T-helper 2 cell treated with Interferon-gamma antibody and Interleukin-4, amounts not matched to agents 100 ng/mL and 5 ng/mL, for 36 hours (primary cell): ENCODE measurements around the gene ZFR2. TPM values are rescaled to one million over a fixed set of nuclear protein-coding genes. Genes with fewer than 3 reads are reported as not detected.
"Not testable (repeated sequence)": the region's sequence is repeated elsewhere in the genome, so short reads cannot be mapped to it uniquely, and the experiment has no call there.

Experiments used
- intact Hi-C: fragments of 100-400 bp; cut with micrococcal nuclease; formaldehyde crosslinking; loops from one replicate; pipeline ENCODE4 v1.15.1; 2023
- total RNA-seq: library from RNA; stranded (reverse); gene quantifications from 2 replicates; pipeline ENCODE4 v1.2.3, GENCODE V29; 2022

ZFR2 gene
- total RNA-seq: 0.25 and 0.30 TPM in 2 replicates

DNA sequence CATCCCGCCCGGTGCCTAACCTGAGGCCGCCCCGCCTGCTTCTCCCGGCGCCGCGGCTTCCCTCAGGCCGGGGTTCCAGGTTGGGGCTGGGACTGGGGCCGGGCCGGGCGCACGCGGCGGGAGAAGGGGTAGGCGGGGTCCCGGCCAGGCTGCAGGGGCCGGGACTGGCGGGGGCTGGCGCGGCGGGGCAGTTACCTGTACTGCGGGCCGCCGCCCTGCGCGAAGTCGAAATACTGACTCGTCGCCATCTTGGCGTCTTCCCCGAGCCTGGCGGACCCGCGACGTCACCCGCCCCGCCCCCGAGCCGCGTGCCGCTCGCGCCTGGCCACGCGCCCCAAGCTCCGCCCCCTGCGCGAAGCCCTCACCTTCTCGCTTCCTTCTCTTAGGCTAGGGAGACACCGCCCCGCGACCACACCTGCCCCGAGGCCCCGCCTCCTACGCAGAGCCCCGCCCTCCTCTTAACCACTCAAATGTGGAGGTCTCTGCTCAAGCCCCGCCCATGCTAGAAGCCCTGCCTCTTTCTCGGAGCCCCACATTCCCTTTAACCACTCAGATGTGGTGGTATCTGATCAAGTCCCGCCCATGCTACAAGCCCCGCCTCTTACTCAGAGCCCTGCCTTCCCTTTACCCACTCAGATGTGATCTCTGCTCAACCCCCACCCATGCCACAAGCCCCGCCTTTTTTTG is at the start of gene ZFR2:
Gene ZFR2, minus strand, starts transcription at position 269 of the 687 bp plus-strand sequence. Its CDS starts 21 bp downstream, at position 248.
- intact Hi-C loops: no loop called here

DNA sequence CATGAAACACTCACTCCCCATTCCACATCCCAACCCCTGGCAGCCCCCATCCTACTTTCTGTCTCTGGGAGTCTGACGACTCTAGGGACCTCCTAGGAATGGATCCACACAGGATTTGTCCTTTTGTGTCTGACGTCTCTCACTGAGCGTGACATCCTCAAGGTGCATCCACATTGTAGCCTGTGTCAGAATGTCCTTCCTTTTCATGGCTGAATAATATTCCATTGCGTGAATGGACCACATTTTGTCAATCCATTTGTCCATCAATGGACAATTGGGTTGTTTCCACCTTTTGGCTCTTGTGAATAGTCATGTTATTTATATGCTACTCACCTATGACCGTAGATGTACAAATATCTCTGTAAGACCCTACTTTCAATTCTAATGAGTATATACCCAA is 47.2 kb upstream of the ZFR2 start:
- intact Hi-C loops: no loop called here

DNA sequence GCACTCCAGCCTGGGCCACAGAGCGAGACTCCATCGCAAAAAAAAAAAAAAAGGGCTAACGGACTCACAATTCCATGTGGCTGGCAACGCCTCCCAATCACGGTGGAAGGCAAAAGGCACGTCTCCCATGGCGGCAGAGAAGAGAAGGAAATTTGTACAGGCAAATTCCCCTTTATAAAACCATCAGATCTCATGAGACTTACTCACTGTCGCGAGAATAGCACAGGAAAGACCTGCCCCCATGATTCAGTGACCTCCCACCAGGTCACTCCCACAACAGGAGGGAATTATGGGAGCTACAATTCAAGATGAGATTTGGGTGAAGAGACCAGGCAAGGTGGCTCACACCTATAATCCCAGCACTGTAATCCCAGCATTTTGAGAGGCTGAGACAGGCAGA is 45.4 kb upstream of the ZFR2 start:
- intact Hi-C loops: no loop called here

DNA sequence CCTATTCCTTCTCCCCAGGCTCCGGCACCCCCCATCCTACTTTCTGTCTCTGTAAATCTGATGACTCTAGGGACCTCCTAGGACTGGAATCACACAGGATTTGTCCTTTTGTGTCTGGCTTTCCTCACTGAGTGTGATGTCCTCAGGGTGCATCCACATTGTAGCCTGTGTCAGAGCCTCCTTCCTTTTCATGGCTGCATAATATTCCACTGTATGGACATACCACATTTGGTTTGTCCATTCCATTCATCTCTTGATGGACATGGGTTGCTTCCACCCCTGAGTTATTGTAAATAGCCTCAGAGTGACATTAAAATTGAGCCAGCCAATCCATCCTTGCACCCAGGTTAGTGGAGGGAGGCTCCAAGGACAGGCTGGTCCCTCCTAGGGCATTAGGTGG is 41.3 kb upstream of the ZFR2 start:
- intact Hi-C loops: no loop called here

DNA sequence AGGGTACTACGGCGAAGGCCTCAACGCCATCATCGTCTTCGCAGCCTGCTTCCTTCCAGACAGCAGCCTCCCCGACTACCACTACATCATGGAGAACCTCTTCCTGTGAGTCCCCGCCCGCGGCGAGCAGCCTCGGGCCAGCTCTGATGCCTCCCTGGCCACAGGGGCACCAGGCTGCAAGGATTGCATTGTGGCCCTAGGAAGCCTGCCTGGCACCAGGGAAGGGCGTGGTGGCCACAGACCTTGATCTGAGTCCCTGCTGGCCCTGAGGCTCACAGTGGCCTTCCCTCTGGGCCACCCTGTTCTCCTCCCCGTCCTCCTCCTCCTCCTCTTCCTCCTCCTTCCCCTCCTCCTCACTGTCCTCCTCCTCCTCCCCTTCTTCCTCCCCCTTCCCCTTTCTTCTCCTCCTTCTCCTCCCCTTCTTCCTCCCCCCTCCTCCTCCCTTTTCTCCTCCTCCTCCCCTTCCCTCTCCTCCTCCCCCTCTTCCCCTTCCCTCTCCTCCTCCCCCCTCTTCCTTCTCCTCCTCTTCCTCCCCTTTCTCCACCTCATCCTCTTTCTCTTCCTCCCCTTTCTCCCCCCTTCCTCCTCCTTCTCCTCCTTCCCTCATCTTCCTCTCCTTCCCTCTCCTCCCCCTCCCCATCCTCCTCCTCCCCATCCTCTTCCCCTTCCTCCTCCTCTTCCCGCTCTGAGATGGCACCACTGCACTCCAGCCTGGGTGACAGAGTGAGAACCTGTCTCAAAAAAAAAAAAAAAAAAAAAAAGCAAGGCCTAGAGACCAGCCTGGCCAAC is 39.6 kb upstream of the ZFR2 start:
- intact Hi-C loops: no loop called here

DNA sequence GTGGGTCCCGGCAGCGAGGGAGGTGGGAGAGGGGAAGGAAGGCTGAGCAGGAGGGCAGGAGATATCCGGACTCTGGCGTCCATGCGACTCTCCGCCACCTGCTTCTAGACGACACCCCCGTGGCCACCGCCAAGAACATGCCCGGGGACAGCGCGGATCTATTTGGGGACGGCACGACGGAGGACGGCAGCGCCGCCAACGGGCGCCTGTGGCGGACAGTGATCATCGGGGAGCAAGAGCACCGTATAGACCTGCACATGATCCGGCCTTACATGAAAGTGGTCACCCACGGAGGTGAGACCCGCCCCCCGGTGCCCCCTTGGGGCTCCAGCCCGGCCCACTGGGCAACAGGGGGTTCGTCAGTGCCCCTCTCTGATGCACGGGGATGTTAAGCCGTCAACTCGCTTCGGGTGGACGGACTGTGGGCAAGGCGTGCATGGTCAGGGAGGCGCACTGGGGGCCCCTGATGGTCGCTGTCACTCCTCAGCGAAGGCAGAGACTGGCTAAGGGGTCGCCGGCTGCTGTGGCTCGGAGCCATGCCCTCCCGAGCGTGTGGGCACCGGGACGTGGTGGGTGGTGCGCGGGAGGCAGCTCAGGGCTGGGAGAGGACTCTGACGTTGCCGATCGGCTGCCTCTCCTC is 38.9 kb upstream of the ZFR2 start:
- intact Hi-C loops: no loop called here

DNA sequence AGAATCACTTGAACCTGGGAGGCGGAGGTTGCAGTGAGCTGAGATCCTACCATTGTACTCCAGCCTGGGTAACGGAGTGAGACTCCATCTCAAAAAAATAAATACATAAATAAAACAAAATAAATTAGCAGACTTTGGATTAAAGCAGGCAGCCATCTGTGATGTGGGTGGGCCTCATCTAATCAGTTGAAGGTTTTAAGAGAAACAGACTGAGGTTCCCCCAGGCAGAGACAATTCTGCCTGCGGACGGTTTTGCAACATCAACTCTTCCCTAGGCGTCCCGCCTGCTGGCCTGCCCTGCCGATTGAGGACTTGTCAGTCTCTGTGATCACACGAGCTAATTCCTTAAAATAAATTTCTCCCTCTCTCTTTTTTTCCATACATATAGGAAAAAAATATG is 35.4 kb upstream of the ZFR2 start:
- intact Hi-C loops: no loop called here

DNA sequence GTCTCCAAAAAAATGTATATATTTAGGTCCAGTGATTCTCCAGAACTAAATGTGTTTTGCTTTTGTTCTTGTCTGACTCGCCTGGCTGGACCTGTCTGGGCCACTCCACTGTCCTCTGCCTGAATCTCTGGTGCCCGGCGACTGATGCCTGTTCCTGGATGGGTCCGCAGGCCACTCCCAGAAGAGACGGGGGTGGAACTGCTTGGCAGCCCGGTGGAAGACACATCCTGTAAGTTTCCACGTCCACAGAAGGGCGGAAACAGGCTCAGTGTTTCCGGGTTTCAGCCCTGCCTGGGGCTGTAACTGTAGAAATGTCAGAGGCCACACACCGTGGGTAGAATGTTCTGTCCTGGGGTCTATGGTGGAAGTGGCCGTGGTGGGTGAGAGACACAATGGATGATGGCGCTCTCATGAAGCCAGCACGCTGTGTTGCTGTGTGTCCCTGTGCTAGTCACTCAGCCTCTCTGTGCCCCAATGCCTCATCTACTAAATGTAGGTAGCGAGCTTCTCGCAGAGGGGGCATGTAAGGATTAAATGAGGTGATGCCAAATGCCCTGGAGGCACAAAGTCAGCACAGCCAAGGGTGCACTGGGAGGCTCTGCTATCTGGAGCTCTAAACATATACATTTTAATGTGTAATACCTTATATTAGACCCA is 33.6 kb upstream of the ZFR2 start:
- intact Hi-C loops: no loop called here

DNA sequence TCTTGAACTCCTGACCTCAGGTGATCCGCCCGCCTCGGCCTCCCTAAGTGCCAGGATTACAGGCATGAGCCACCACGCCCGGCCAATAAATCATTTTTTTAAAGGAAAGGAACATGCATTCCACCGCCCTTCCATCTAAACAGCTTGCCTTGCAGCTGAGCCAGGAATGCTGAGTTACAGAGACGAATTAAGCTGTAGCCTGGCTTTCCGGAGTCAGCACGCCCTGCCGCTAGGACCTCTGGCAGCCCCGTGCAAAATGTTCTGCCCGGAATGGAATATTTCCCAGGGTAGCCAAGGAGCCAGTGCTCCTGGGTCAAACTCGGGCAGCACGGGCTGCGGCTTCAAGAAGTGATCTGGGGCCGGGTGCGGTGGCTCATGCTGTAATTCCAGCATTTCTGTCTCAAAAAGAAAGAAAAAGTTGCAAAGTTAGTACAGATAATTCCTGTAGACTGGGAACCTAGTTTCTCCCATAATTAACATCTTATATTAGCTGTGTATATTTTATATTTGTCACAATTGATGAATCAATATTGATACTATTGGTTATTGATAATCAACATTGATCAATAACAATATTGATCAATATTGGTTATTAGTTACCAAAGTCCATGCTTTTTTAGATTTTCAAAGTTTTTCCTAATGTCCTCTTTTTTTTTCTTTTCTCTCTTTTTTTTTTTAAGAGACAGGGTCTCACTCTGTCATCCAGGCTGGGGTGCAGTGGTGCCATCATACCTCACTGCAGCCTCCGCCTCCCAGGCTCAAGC is 30.9 kb upstream of the ZFR2 start:
- intact Hi-C loops: no loop called here

DNA sequence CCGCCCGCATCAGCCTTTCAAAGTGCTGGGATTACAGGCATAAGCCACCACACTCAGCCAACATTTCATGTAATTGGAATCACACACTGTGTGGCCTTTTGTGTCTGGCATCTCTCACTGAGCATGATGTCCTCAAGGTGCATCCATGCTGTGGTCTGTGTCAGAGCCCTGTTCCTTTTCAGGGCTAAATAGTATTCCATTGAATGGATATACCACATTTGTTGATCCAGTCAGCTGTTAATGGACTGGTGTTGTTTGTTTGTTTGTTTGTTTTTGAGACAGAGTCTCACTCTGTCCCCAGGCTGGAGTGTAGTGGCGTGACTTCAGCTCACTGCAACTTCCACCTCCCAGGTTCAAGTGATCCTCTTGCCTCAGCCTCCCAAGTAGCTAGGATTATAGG is 29.6 kb upstream of the ZFR2 start:
- intact Hi-C loops: no loop called here

DNA sequence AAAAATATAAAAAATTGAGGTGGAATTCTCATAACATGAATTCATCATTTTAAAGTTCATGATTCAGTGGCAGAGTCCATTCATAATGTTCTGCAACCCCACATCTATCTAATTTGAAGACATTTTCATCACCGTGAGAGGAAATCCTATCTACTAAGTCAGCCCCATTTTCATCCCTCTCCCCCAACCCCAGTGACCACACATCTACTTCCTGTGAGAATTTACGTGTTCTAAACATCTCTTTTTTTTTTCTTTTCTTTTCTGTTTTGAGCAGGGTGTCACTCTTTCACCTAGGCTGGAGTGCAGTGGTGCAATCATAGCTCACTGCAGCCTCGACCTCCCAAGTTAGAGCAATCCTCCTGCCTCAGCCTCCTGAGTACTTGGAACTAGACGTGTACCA is 29.1 kb upstream of the ZFR2 start:
- intact Hi-C loops: no loop called here

DNA sequence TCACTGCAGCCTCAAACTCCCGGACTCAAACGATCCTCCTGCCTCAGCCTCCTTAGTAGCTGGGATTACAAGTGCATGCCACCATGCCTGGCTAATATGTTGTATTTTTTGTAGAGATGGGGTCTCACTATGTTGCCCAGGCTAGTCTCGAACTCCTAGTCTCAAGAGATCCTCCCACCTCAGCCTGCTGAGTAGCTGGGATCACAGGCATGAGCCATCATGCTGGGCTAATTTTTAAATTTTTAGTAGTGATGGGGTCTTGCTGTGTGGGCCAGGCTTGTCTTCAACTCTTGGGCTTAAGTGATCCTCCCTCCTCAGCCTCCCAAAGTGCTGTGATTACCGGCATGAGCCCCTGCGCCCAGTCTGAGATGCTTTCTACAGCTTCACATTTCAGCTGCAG is 26.9 kb upstream of the ZFR2 start:
- intact Hi-C loops: no loop called here

DNA sequence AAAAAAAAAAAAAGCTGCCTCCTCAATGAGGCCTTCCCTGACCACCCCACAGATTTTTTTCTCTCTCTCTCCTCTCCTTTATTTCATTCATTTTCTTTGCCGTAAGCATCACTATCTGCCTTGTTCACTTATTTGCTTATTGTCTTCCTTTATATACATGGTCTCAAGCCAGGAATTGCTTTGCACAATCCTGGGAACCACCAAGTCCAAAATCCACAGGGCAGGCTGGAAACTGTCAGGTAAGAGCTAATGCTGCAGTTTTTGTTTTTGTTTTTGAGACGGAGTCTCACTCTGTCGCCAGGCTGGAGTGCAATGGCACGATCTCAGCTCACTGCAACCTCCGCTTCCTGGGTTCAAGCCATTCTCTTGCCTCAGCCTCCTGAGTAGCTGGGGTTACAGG is 26.1 kb upstream of the ZFR2 start:
- intact Hi-C loops: not testable (repeated sequence)

DNA sequence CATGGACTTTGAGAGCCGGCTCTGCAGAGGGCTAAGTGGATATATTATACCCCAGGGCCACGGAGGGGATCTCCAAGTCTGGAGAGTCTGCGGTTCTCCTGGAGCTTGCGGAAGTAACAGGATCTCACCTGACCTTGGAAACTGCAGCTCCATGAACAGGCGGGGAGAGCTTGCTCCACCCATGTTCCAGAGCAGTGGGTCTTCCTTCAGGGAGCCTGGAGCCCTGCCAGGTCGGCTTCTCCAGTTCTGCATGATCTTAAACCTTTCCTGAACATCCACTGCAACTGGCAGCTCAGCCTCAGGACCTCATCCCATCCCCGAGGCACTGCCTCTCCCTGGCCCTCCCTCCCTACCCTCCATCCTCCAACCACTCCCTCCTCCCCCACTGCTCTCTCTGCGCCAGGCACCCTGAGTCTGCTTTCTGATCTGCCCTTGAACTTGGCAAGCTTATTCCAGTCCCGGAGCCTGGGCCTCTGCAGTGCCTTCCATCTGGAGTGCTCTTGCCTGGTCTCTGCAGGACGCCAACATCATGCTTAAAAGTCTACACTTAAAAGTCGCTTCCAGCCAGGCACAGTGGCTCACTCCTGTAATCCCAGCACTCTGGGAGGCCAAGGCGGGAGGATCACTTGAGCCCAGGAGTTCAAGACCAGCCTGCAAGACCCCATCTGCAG is 24.8 kb upstream of the ZFR2 start:
- intact Hi-C loops: no loop called here

DNA sequence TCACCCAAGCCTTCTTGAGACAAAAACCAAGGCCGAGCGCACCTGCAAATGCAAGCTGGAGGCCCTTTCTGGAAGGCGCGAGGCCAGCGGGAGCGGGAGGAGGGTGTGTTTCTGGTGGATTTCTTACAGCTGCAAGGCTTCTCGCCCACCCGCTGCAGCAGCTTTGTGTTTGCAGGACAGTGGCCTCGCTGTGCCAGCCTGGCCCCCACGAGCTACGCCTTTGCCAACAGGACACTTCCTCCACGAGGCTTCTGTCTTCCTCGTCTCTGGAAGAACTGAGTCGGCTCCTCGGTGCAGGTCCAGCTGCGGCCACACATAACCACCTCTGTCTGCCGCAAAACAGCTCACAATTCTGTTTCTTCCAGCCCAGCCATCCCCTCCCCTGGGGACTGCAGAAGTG is 21.8 kb upstream of the ZFR2 start:
- intact Hi-C loops: no loop called here

DNA sequence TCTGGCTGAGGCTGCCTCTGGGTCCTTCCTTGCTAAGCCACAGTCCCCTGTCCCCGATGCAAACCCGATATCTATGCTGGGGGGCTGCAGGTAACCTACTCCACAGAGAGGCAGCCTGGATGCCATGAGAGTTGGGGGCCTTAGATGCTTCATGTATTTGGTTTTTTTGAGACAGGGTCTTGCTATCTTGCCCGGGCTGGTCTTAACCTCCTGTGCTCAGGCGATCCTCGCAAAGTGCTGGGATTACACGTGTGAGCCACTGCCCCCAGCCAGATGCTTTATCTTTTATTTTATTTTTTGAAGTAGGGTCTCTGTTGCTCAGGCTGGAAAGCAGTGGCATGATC is 13.2 kb upstream of the ZFR2 start:
- intact Hi-C loops: no loop called here

DNA sequence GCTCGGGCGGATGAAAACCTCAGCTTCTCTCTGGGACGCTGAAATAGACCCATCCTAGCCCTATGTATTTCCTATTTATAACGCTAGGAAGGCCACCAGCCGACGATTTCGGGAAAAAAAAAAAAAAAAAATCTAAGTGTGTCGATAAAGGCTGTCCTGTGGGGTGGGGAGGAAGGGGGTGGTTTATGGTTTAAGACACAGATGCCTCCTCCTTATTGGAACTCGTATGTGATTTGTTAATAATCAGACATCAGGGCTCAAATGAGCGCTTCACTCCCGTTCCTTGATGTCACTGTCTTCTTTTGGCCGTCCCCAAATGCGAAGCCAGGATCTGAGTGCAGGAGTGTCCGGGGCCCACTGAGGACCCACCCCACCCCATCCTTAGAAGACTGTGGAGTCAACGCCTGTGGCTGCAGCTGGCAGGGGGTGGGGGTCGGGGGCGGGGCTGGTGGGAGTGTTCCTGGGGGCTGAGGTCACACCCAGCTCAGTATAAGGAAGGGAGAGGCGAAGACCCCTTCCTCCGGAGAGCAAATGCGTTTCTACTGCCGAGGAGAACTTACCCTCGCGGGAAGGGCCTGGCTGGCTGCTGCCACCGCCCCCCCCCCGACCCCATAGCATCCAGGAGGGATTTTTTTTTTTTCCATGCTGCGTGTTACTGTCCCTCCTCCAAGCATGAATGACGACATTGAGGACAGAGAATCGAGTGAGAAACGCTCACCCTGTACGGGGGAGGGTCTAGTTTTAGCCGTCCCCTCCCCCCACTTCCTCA is 12.6 kb upstream of the ZFR2 start:
- intact Hi-C loops: no loop called here

DNA sequence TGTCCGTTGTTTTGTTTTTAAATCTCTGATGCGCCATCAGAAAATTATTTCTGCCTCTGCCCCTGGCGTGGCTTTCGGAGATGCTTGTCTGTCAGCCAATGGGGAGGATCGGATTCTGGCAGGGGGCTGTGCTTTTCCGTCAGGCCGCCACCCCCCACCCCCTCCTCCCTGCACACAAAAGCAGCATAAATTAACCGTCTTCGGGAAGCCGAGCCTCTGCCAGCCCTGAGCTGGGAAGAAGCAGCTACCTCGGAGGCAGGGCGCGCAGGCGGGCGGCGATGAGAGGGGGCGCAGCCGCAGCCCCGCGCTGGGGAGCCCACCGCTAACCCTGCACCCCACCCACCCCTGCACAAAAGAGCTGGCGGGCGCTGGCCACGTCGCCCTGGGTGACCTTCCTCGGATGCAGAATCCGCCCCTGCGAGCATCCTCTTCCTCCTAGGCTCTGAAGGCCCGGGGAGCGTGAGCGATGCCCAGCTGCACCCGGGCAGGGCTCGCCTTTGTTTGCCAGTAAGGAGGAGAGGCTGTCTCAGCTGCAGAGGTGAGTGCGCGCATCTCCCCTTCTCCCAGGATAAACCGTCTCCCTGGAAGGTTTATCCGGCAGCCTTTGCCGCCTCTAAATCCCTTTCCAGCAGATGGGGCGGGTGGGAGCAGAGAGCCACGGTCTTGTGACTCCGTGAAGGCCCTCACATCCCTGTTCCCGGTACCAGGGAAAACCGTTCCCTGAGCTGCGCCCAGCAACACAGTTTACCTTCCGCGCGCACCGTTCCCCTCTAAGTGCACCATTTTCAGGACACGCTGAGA is 11.8 kb upstream of the ZFR2 start, which contains the start of gene ATCAY:
Gene ATCAY, plus strand, starts transcription at position 215 of the 801 bp plus-strand sequence. CDS start 5,083 bp downstream, outside the sequence.
- intact Hi-C loops: no loop called here

DNA sequence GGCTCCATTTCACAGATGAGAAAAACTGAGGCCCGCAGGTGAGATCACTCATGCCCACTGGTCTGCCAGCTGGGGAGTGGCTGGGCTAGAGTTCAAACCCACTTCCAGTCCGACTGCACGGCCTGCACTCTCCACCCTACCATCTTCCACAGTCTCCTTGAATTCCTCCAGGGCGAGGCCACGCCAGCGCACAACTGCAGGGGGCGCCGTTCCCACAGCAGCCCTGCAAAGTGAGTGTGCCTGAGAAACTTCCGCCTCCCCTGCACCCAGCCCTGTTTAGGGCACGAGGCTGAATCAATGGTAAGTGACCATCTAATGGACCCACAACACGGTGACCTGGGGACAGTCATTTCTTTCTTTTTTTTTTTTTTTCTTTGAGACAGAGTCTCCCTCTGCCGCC is 10.8 kb upstream of the ZFR2 start:
- intact Hi-C loops: no loop called here
